Gastroesophageal sphincter (tissue), 3 donors: ENCODE results near the gene KIAA1755.

ENCODE experiments used
- EP300 ChIP-seq: sonication (generic); formaldehyde crosslinking; IDR thresholded peaks from one replicate; pipeline ENCODE4 v1.6.1; 2017; ENCODE audit warnings: antibody characterized with exemption, mild to moderate bottlenecking
- POLR2A ChIP-seq, 2 donors: fragments of 450-650 bp; IDR thresholded peaks; one replicate each; pipeline ENCODE4 v1.6.1; 2017; ENCODE audit warnings: antibody characterized with exemption in 2 of 2, mild to moderate bottlenecking in 2 of 2, moderate library complexity in 1 of 2
- POLR2AphosphoS5 ChIP-seq: sonication (generic); formaldehyde crosslinking; IDR thresholded peaks from one replicate; pipeline ENCODE4 v1.6.1; 2017; ENCODE audit warnings: antibody characterized with exemption
- TF ChIP-seq, protein P1 (sequence below), 4 experiments: fragments of 200-600 bp in 2 of 4; fragments of 450-650 bp in 2 of 4; sonication (generic) in 1 of 4; IDR thresholded peaks; one replicate each; pipeline ENCODE4 v1.5.1; 2017 to 2019; ENCODE audit warnings: antibody characterized with exemption in 4 of 4, mild to moderate bottlenecking in 2 of 4, moderate library complexity in 2 of 4

GRCh38 chr20:38169636-38170193 is 90.8 kb downstream of the KIAA1755 start:
- TF ChIP-seq, protein P1, sequence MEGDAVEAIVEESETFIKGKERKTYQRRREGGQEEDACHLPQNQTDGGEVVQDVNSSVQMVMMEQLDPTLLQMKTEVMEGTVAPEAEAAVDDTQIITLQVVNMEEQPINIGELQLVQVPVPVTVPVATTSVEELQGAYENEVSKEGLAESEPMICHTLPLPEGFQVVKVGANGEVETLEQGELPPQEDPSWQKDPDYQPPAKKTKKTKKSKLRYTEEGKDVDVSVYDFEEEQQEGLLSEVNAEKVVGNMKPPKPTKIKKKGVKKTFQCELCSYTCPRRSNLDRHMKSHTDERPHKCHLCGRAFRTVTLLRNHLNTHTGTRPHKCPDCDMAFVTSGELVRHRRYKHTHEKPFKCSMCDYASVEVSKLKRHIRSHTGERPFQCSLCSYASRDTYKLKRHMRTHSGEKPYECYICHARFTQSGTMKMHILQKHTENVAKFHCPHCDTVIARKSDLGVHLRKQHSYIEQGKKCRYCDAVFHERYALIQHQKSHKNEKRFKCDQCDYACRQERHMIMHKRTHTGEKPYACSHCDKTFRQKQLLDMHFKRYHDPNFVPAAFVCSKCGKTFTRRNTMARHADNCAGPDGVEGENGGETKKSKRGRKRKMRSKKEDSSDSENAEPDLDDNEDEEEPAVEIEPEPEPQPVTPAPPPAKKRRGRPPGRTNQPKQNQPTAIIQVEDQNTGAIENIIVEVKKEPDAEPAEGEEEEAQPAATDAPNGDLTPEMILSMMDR (IDR thresholded peaks at IDR 0.05) = no peak
- TF ChIP-seq POLR2A (IDR thresholded peaks at IDR 0.05) (no peak), EP300 (no peak), POLR2AphosphoS5 (no peak)
